ACC112 (cell line): ENCODE measurements around the gene WDR70.

Source experiments
- H2AFZ ChIP-seq: fragments of 200-600 bp; sonication (generic); one replicate; pipeline ENCODE4 v1.6.0; 2017; ENCODE audit warnings: antibody characterized with exemption, low read length; ENCODE audit not compliant: unreplicated experiment
- H3K27ac ChIP-seq: fragments of 200-600 bp; sonication (generic); 2 replicates; pipeline ENCODE4 v1.5.1; 2014; ENCODE audit warnings: low read depth, mild to moderate bottlenecking, antibody characterized with exemption, low read length, moderate library complexity
- H3K27me3 ChIP-seq: fragments of 200-600 bp; sonication (generic); 2 replicates; pipeline ENCODE4 v1.6.1; 2014; ENCODE audit warnings: mild to moderate bottlenecking, antibody characterized with exemption, low read length, moderate library complexity, mixed read lengths; ENCODE audit not compliant: insufficient read depth
- H3K36me3 ChIP-seq: fragments of 200-600 bp; sonication (generic); 2 replicates; pipeline ENCODE4 v1.6.1; 2016; ENCODE audit warnings: mild to moderate bottlenecking, antibody characterized with exemption, low read length, moderate library complexity, mixed read lengths; ENCODE audit not compliant: insufficient read depth
- H3K4me1 ChIP-seq: fragments of 200-600 bp; sonication (generic); one replicate; pipeline ENCODE4 v1.6.1; 2016; ENCODE audit warnings: low read length, mixed read lengths; ENCODE audit not compliant: insufficient read depth, unreplicated experiment, control insufficient read depth
- H3K4me3 ChIP-seq: fragments of 200-600 bp; sonication (generic); 2 replicates; pipeline ENCODE4 v1.5.1; 2014; ENCODE audit warnings: mild to moderate bottlenecking, low read depth, low read length
- H3K79me2 ChIP-seq: fragments of 200-600 bp; sonication (generic); one replicate; pipeline ENCODE4 v1.6.0; 2016; ENCODE audit warnings: low read length; ENCODE audit not compliant: control insufficient read depth, unreplicated experiment, insufficient read depth

The WDR70 gene

GRCh38 chr5:37703841-37704241 lies 324.7 kb downstream of the WDR70 start:
- Histone ChIP-seq H2AFZ (no peak overlapping the region), H3K79me2 (no peaks in the 10 kb centered on the region), H3K27ac (peak overlapping the region; percentile 12), H3K27me3 (no peaks in the 10 kb centered on the region), H3K4me3 (no peak overlapping the region), H3K4me1 (peaks cover 5% of the 10 kb centered on the region), H3K36me3 (no peaks in the 10 kb centered on the region)

- Histone ChIP-seq H3K27ac (peak overlapping the region; percentile 12; the same call in 1 of the 2 replicates), H3K36me3 (no peaks in the 10 kb centered on the region), H3K79me2 (no peaks in the 10 kb centered on the region), H2AFZ (no peak overlapping the region), H3K4me1 (peaks cover 5% of the 10 kb centered on the region), H3K4me3 (no peak overlapping the region), H3K27me3 (no peaks in the 10 kb centered on the region)
These were observed 325.3 kb downstream of the WDR70 start for GRCh38 chr5:37704406-37704805.

GRCh38 chr5:37709020-37709419 lies 329.9 kb downstream of the WDR70 start:
- no peaks in the 10 kb centered on the region for H3K79me2 ChIP-seq
- 0 out of 2 replicates have a peak, but pooled peaks cover 3% of the 10 kb centered on the region for H3K36me3 ChIP-seq
- H3K4me1 ChIP-seq, result peaks cover 12% of the 10 kb centered on the region
- H2AFZ ChIP-seq, result no peak overlapping the region
- H3K27ac ChIP-seq, result no peak overlapping the region
- H3K4me3 ChIP-seq, result no peak overlapping the region
- H3K27me3 ChIP-seq, result no peaks in the 10 kb centered on the region

GRCh38 chr5:37710965-37711364 lies 331.8 kb downstream of the WDR70 start:
- Histone ChIP-seq H3K27ac (no peak overlapping the region), H3K4me3 (no peak overlapping the region), H3K79me2 (no peaks in the 10 kb centered on the region), H3K27me3 (no peaks in the 10 kb centered on the region), H2AFZ (no peak overlapping the region), H3K36me3 (0 out of 2 replicates have a peak, but pooled peaks cover 3% of the 10 kb centered on the region), H3K4me1 (peaks cover 19% of the 10 kb centered on the region)

- no peak overlapping the region for H3K4me3 ChIP-seq
- no peaks in the 10 kb centered on the region for H3K27me3 ChIP-seq
- H3K4me1 ChIP-seq, result peaks cover 30% of the 10 kb centered on the region
- no peaks in the 10 kb centered on the region for H3K79me2 ChIP-seq
- no peak overlapping the region for H2AFZ ChIP-seq
- 0 out of 2 replicates have a peak, but pooled peaks cover 3% of the 10 kb centered on the region for H3K36me3 ChIP-seq
- no peak overlapping the region for H3K27ac ChIP-seq
These were observed 333.6 kb downstream of the WDR70 start for GRCh38 chr5:37712750-37713149.

GRCh38 chr5:37714756-37715155 lies 335.6 kb downstream of the WDR70 start:
- Histone ChIP-seq H3K4me1 (peaks cover 38% of the 10 kb centered on the region), H3K79me2 (no peaks in the 10 kb centered on the region), H3K27me3 (no peaks in the 10 kb centered on the region), H3K27ac (no peak overlapping the region), H2AFZ (no peak overlapping the region), H3K4me3 (no peak overlapping the region), H3K36me3 (0 out of 2 replicates have a peak, but pooled peaks cover under 1% of the 10 kb centered on the region)

- H3K4me1 ChIP-seq, result peaks cover 39% of the 10 kb centered on the region
- no peaks in the 10 kb centered on the region for H3K27me3 ChIP-seq
- no peaks in the 10 kb centered on the region for H3K36me3 ChIP-seq
- H3K4me3 ChIP-seq, result no peak overlapping the region
- no peak overlapping the region for H2AFZ ChIP-seq
- no peak overlapping the region for H3K27ac ChIP-seq
- H3K79me2 ChIP-seq, result no peaks in the 10 kb centered on the region
These were observed 336.2 kb downstream of the WDR70 start for GRCh38 chr5:37715361-37715760.

GRCh38 chr5:37715992-37716391 lies 336.9 kb downstream of the WDR70 start:
- Histone ChIP-seq H3K79me2 (no peaks in the 10 kb centered on the region), H3K4me1 (peaks cover 42% of the 10 kb centered on the region), H3K36me3 (no peaks in the 10 kb centered on the region), H3K4me3 (no peak overlapping the region), H2AFZ (no peak overlapping the region), H3K27ac (no peak overlapping the region), H3K27me3 (no peaks in the 10 kb centered on the region)

- Histone ChIP-seq H3K36me3 (no peaks in the 10 kb centered on the region), H3K4me1 (peaks cover 42% of the 10 kb centered on the region), H3K27me3 (no peaks in the 10 kb centered on the region)
These were observed 337.3 kb downstream of the WDR70 start for GRCh38 chr5:37716405-37716804.

GRCh38 chr5:37717276-37717612 lies 338.1 kb downstream of the WDR70 start:
- peaks cover 48% of the 10 kb centered on the region for H3K4me1 ChIP-seq
- peak overlapping the region; percentile 13; the same call in 1 of the 2 replicates for H3K27ac ChIP-seq
- peak overlapping the region; percentile 22; the same call in 1 of the 2 replicates for H3K4me3 ChIP-seq
- no peaks in the 10 kb centered on the region for H3K79me2 ChIP-seq
- no peaks in the 10 kb centered on the region for H3K27me3 ChIP-seq
- H2AFZ ChIP-seq, result no peak overlapping the region
- no peaks in the 10 kb centered on the region for H3K36me3 ChIP-seq

More at GRCh38 chr5:37716405-37716804, 337.3 kb downstream of the WDR70 start:
- no peak overlapping the region for H3K4me3 ChIP-seq
- no peak overlapping the region for H2AFZ ChIP-seq
- H3K79me2 ChIP-seq, result no peaks in the 10 kb centered on the region
- no peak overlapping the region for H3K27ac ChIP-seq

- Histone ChIP-seq H3K79me2 (no peaks in the 10 kb centered on the region), H3K27ac (peak overlapping the region; percentile 13; the same call in 1 of the 2 replicates), H2AFZ (no peak overlapping the region), H3K27me3 (no peaks in the 10 kb centered on the region), H3K36me3 (no peaks in the 10 kb centered on the region), H3K4me3 (peak overlapping the region; percentile 22; the same call in 1 of the 2 replicates), H3K4me1 (peaks cover 54% of the 10 kb centered on the region)
These were observed 338.7 kb downstream of the WDR70 start for GRCh38 chr5:37717613-37718431.
